ENCODE measurements around the gene CCR6.

GRCh38 chr6:167115054-167115453 lies 7.8 kb upstream of the CCR6 start:
- TF ChIP-seq POLR2A (IDR thresholded peaks at IDR 0.05; ENCODE audit: low read depth, low read length) (no peak), POLR2AphosphoS5 (IDR thresholded peaks at IDR 0.05; ENCODE audit: low read depth, low read length) (no peak), PAX5 (IDR thresholded peaks at IDR 0.05; ENCODE audit: insufficient read depth, low read length, severe bottlenecking) (no peak), TAF1 (IDR thresholded peaks at IDR 0.05; ENCODE audit: low read depth, low read length) (no peak)
